ENCODE data around the gene PSME2. TPM values are rescaled to one million over a fixed set of nuclear protein-coding genes. Genes with fewer than 3 reads are reported as not detected.
A peak's percentile ranks its signal among the peaks of the same experiment; 100 is the strongest.

PSME2 gene
- total RNA-seq, 1 experiment from 2014 or later = 162 TPM

DNA sequence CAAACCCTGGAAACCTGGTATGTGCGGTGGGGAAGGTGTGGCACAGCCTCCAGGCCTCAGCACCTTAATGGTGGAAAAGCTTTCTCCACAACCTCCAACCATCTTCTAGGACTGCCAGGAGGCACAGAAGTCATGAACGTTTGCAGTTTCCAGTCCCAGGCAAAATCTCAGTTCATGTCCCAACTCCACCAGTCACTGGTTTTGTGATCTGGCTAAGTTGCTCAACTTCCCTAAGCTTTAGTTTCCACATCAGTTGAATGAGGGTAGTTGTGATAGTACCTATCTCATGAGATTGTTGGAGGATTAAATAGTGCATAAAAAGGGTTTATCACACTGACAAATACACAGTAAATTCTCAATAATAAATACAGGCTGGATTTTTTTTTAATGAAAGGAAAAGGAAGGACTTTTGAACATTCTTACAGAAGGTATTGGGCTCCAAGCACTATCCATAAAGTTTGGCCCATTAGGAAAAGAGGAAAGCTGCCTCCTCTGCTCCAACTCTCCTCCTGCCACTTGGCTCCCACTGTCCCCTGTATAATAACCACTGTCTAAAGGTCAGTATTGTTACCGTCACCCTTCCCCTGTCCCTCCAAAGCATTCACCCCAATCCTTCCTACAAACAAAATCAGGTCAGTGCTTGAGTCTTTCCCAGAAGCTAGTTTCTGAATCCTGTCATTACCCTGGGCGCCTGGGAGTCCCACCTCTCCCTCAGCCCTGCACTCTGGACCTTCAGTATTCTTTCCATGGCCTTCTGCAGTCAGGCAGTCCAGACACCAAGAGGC is 46.0 kb downstream of the PSME2 start:
- in situ Hi-C loops (cut with HindIII; ENCODE audit: low sequenced_read_pairs) = no loop called here
- no peak for DNase-seq (ENCODE audit: low spot score)

DNA sequence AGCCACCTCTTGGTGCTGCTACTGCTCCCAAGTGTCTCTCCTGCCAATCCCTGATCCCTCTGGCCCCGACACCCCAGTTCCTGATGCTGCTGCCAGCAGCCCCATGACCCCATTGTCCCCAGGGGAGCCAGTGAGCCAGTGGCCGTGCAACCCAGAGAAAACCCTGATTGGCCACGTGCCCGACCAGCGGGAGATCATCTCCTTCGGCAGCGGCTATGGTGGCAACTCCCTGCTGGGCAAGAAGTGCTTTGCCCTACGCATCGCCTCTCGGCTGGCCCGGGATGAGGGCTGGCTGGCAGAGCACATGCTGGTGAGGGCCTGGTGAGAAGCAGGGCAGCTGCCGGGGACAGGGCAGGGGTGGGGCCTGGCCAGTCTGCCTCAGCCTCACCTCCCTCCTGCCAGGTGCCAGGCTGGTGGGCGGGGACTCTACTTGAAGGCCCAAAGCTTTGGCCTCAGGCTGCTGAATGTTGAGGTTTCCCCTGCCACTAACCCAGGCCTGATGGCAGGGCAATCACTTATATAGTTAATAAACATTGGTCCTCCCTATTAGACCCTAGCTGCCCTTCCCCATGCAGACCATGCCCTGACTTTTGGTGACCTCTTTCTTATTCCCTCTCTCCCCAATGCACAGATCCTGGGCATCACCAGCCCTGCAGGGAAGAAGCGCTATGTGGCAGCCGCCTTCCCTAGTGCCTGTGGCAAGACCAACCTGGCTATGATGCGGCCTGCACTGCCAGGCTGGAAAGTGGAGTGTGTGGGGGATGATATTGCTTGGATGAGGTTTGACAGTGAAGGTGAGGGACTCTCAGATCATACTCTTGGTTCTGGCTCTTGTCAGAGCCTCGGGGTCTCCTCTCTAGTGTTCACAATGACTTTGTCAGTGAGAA is 47.2 kb downstream of the PSME2 start:
- in situ Hi-C loops (cut with HindIII; ENCODE audit: low sequenced_read_pairs) = no loop called here
- DNase-seq (ENCODE audit: low spot score) = no peak

DNA sequence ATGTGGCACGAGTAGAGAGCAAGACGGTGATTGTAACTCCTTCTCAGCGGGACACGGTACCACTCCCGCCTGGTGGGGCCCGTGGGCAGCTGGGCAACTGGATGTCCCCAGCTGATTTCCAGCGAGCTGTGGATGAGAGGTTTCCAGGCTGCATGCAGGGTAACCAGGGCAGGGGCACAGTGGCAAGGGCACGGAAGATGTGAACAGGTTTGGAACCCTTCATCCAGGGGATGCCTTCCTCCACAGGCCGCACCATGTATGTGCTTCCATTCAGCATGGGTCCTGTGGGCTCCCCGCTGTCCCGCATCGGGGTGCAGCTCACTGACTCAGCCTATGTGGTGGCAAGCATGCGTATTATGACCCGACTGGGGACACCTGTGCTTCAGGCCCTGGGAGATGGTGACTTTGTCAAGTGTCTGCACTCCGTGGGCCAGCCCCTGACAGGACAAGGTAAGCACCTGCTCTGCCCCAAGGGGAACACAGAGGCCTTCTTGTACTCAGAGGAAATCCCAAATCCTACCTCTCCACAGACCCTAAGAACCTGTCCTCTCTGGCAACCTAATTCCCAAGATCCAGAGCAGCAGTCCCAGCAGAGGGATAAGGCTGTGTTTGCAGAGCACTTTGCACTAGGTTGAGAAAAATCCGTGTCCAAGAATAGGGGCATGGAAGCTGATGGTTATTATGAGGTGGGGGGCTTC is 48.0 kb downstream of the PSME2 start:
- DNase-seq (ENCODE audit: low spot score) = no peak
- in situ Hi-C loops (cut with HindIII; ENCODE audit: low sequenced_read_pairs) = no loop called here

DNA sequence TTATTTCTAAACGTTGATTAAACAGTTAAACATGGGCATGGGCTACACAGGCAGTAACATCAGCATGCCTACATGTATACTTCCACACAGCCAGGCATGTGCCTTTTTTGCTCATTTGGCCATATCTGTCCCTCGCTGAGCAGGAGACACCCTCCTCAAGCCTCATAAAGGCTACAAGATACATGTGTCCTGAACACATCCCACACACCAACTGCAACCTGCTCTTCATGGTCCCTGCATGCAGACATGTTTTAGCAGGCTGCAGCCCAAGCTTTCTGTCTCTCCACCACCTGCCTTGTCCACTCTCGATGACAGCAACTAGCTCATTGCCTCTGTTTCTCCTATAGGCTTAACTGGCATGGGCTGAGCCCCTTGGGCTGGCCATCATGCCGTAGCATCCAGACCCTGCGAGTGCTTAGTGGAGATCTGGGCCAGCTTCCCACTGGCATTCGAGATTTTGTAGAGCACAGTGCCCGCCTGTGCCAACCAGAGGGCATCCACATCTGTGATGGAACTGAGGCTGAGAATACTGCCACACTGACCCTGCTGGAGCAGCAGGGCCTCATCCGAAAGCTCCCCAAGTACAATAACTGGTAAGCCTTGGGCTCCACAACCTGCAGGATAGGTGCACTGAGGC is 49.7 kb downstream of the PSME2 start:
- in situ Hi-C loops (cut with HindIII; ENCODE audit: low sequenced_read_pairs) = no loop called here
- no peak for DNase-seq (ENCODE audit: low spot score)

DNA sequence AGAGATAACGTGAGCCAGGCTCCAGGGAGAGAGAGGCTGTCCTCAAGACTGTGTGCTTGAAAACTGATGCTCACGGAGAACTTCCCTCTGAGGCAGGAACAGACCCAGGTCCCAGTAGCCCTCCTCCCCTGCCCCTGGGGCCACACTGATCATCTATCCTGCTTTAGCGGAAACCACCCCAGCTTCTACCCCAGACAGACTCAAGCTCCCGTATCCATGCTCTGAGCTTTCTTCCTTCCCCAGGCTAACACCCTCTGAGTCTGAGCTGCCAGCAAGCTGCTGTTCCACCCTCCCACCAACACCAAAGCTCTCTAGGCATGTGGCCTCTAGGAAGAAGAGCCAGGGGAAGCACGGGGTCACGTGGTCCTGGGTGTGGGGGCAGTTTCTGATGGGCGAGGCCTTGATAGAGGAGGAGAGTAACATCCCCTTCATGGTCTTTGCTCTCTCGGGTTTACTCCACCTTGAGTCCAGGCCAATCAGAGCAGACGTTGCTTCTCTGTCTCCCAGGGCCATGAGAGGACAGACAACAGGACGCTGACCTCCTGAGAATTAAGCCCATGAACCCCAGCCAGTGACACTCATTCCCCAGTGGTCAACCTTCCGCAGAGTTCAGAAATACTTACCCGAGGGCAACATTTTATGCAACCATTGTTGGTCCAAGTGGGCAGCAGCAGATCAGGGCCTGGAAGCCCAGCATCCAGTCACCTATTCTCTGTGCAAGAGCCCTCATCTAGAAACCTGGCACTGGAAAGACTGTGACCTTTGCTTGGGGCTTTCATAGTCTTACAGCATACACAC is 50.9 kb downstream of the PSME2 start:
- in situ Hi-C loops (cut with HindIII; ENCODE audit: low sequenced_read_pairs) = no loop called here
- peak; percentile 39 for DNase-seq (ENCODE audit: low spot score)

DNA sequence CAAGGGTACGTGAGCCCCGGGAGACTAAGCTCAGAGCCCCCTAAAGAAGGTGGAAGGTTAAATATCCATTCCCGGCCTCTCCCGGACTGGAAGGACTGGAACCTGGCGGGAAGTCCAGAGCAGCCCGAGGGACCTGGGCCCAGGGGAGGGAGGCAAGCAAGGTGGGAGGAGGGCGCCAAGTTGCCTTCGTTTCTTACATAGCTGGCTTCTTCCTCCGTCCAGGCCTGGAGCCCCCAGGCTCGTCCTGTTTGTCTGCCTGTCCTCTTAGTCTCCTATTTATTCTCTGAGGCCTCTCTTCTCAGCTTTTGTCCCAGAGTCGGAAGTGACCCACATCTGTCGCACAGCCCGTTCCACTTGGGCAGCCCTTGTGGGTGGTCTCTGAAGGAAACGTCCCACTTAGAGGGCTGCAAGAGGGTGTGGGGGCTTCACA is 51.6 kb downstream of the PSME2 start:
- in situ Hi-C loops (cut with HindIII; ENCODE audit: low sequenced_read_pairs) = no loop called here
- no peak for DNase-seq (ENCODE audit: low spot score)

GRCh38 chr14:24093901-24094840 is 52.2 kb downstream of the PSME2 start, which contains the start of gene PCK2:
PCK2 (plus strand) TSS chr14:24094311; CDS start chr14:24094406, 95 bp downstream.
- in situ Hi-C loops (cut with HindIII; ENCODE audit: low sequenced_read_pairs) = no loop called here

More at GRCh38 chr14:24093901-24094840, 52.2 kb downstream of the PSME2 start, which contains the start of gene PCK2:
- DNase-seq (ENCODE audit: low spot score) = peak; percentile 82

Other genes with a start within 250 kb of the PSME2 start
- 46.2 and 62.7 TPM in 2 replicates for gene DHRS4, start 192.8 kb downstream of the PSME2 start, total RNA-seq (2014; rRNA removed; shearing (Covaris generic))
- 17.3 and 28.1 TPM in 2 replicates for gene DHRS4L2, start 157.7 kb downstream of the PSME2 start, total RNA-seq (2014; rRNA removed; shearing (Covaris generic))
- 0.74 and 1.6 TPM in 2 replicates for gene CARMIL3, start 94.6 kb downstream of the PSME2 start, total RNA-seq (2014; rRNA removed; shearing (Covaris generic))
- gene CPNE6, start 75.0 kb downstream of the PSME2 start, total RNA-seq (2014; rRNA removed; shearing (Covaris generic)) = not detected in 2 replicates
- gene PCK2, start 52.3 kb downstream of the PSME2 start, total RNA-seq (2014; rRNA removed; shearing (Covaris generic)) = 64.7 and 86.2 TPM in 2 replicates
- 93.8 and 125 TPM in 2 replicates for gene DCAF11, start 31.8 kb downstream of the PSME2 start, total RNA-seq (2014; rRNA removed; shearing (Covaris generic))
- gene NRL, start 31.7 kb downstream of the PSME2 start, total RNA-seq (2014; rRNA removed; shearing (Covaris generic)) = 1.3 and 2.8 TPM in 2 replicates
- gene FITM1, start 16.0 kb downstream of the PSME2 start, total RNA-seq (2014; rRNA removed; shearing (Covaris generic)) = 0.88 TPM in 1 of 2 replicates, not detected in the other
- gene PSME1, start 10.4 kb downstream of the PSME2 start, total RNA-seq (2014; rRNA removed; shearing (Covaris generic)) = 57.9 and 58.0 TPM in 2 replicates
- 33.6 and 45.0 TPM in 2 replicates for gene EMC9, start 5.0 kb downstream of the PSME2 start, total RNA-seq (2014; rRNA removed; shearing (Covaris generic))
- 51.9 and 89.7 TPM in 2 replicates for gene RNF31, start 888 bp upstream of the PSME2 start, total RNA-seq (2014; rRNA removed; shearing (Covaris generic))
- gene IRF9, start 14.7 kb upstream of the PSME2 start, total RNA-seq (2014; rRNA removed; shearing (Covaris generic)) = 8.3 and 14.1 TPM in 2 replicates
- 0.31 TPM in 1 of 2 replicates, not detected in the other for gene REC8, start 25.5 kb upstream of the PSME2 start, total RNA-seq (2014; rRNA removed; shearing (Covaris generic))
- 79.5 and 80.4 TPM in 2 replicates for gene IPO4, start 42.2 kb upstream of the PSME2 start, total RNA-seq (2014; rRNA removed; shearing (Covaris generic))
- 26.6 and 50.0 TPM in 2 replicates for gene TM9SF1, start 48.8 kb upstream of the PSME2 start, total RNA-seq (2014; rRNA removed; shearing (Covaris generic))
- gene TSSK4, start 59.1 kb upstream of the PSME2 start, total RNA-seq (2014; rRNA removed; shearing (Covaris generic)) = not detected in 2 replicates
- gene CHMP4A, start 66.9 kb upstream of the PSME2 start, total RNA-seq (2014; rRNA removed; shearing (Covaris generic)) = 30.8 and 40.4 TPM in 2 replicates
- 16.6 and 16.9 TPM in 2 replicates for gene MDP1, start 69.5 kb upstream of the PSME2 start, total RNA-seq (2014; rRNA removed; shearing (Covaris generic))
- 168 and 186 TPM in 2 replicates for gene NEDD8, start 85.8 kb upstream of the PSME2 start, total RNA-seq (2014; rRNA removed; shearing (Covaris generic))
- gene GMPR2, start 86.3 kb upstream of the PSME2 start, total RNA-seq (2014; rRNA removed; shearing (Covaris generic)) = 116 and 132 TPM in 2 replicates
- gene TINF2, start 96.0 kb upstream of the PSME2 start, total RNA-seq (2014; rRNA removed; shearing (Covaris generic)) = 38.1 and 63.0 TPM in 2 replicates
- gene TGM1, start 116.6 kb upstream of the PSME2 start, total RNA-seq (2014; rRNA removed; shearing (Covaris generic)) = 0.10 TPM in 1 of 2 replicates, not detected in the other
- 19.0 and 23.6 TPM in 2 replicates for gene RABGGTA, start 125.0 kb upstream of the PSME2 start, total RNA-seq (2014; rRNA removed; shearing (Covaris generic))
- 3.8 and 11.4 TPM in 2 replicates for gene DHRS1, start 153.2 kb upstream of the PSME2 start, total RNA-seq (2014; rRNA removed; shearing (Covaris generic))
- gene NOP9, start 153.2 kb upstream of the PSME2 start, total RNA-seq (2014; rRNA removed; shearing (Covaris generic)) = 28.7 and 28.9 TPM in 2 replicates
- 1.7 TPM in 1 of 2 replicates, not detected in the other for gene CIDEB, start 161.4 kb upstream of the PSME2 start, total RNA-seq (2014; rRNA removed; shearing (Covaris generic))
- gene LTB4R2, start 163.5 kb upstream of the PSME2 start, total RNA-seq (2014; rRNA removed; shearing (Covaris generic)) = 1.8 and 5.4 TPM in 2 replicates
- gene LTB4R, start 164.9 kb upstream of the PSME2 start, total RNA-seq (2014; rRNA removed; shearing (Covaris generic)) = 1.6 and 5.7 TPM in 2 replicates
- not detected in 2 replicates for gene ADCY4, start 188.5 kb upstream of the PSME2 start, total RNA-seq (2014; rRNA removed; shearing (Covaris generic))
- gene RIPK3, start 193.4 kb upstream of the PSME2 start, total RNA-seq (2014; rRNA removed; shearing (Covaris generic)) = not detected in 2 replicates
- 41.4 and 45.5 TPM in 2 replicates for gene NFATC4, start 221.6 kb upstream of the PSME2 start, total RNA-seq (2014; rRNA removed; shearing (Covaris generic))